WTC11 (cell line): Measurements from ENCODE around the gene BNIP1. TPM values are rescaled to one million over a fixed set of nuclear protein-coding genes. Genes with fewer than 3 reads are reported as not detected.

Source experiments
- ATAC-seq: fragments of 200-7000 bp; cut with Tn5 transposase; 2 replicates; pipeline ENCODE4 v1.10.0; 2021; ENCODE audit warnings: mild to moderate bottlenecking, moderate library complexity
- CTCF ChIA-PET: fragments of 300-600 bp; sonication (Branson Sonifier 250); formaldehyde crosslinking; loops from one replicate; lab custom pipeline; 2021; ENCODE audit warnings: antibody characterized with exemption; lab: Charles Lee
- POLR2A ChIA-PET: fragments of 350-600 bp; sonication (Branson Sonifier 250); formaldehyde crosslinking; loops from one replicate; lab custom pipeline; 2021; ENCODE audit warnings: antibody characterized with exemption; lab: Charles Lee
- DNase-seq: peaks from one replicate; pipeline ENCODE4 v3.0.0; 2021; ENCODE audit warnings: low spot score
- H3K27ac Mint-ChIP-seq: 2 replicates; pipeline ENCODE4 v1.8.0; 2021; ENCODE audit warnings: mixed read lengths
- H3K27me3 Mint-ChIP-seq: 2 replicates; pipeline ENCODE4 v1.8.0; 2021; ENCODE audit warnings: low read depth, mild to moderate bottlenecking, moderate library complexity, mixed read lengths
- H3K36me3 Mint-ChIP-seq: 2 replicates; pipeline ENCODE4 v1.8.0; 2021; ENCODE audit warnings: mixed read lengths
- H3K4me1 Mint-ChIP-seq: 2 replicates; pipeline ENCODE4 v1.8.0; 2022; ENCODE audit warnings: mixed read lengths
- H3K4me3 Mint-ChIP-seq: 2 replicates; pipeline ENCODE4 v1.8.0; 2021; ENCODE audit warnings: mild to moderate bottlenecking, moderate library complexity, mixed read lengths
- H3K9me3 Mint-ChIP-seq: 2 replicates; pipeline ENCODE4 v1.8.0; 2021; ENCODE audit warnings: mixed read lengths
- AR ChIP-seq: fragments of 250-450 bp; sonication (Bioruptor Pico); IDR thresholded peaks from 2 replicates; pipeline ENCODE4 v1.9.0; 2021; ENCODE audit warnings: mild to moderate bottlenecking
- CBFB ChIP-seq: sonication (generic); formaldehyde crosslinking; IDR thresholded peaks from 2 replicates; pipeline ENCODE4 v1.8.1; 2022; ENCODE audit warnings: mild to moderate bottlenecking, low read depth, missing genetic modification reagents
- E2F4 ChIP-seq: sonication (generic); formaldehyde crosslinking; IDR thresholded peaks from 2 replicates; pipeline ENCODE4 v1.8.1; 2022; ENCODE audit warnings: low read depth, mild to moderate bottlenecking, moderate library complexity, missing genetic modification reagents, borderline replicate concordance
- ELF4 ChIP-seq: sonication (generic); formaldehyde crosslinking; IDR thresholded peaks from 2 replicates; pipeline ENCODE4 v1.8.1; 2022; ENCODE audit warnings: low read depth, mild to moderate bottlenecking, moderate library complexity, missing genetic modification reagents
- ERG ChIP-seq: fragments of 250-450 bp; sonication (Bioruptor Pico); IDR thresholded peaks from 2 replicates; pipeline ENCODE4 v1.8.0; 2021; ENCODE audit warnings: mild to moderate bottlenecking
- FOXK1 ChIP-seq: sonication (generic); formaldehyde crosslinking; IDR thresholded peaks from 2 replicates; pipeline ENCODE4 v1.8.0; 2022; ENCODE audit warnings: mild to moderate bottlenecking, moderate library complexity, missing genetic modification reagents
- HMGA2 ChIP-seq: fragments of 250-450 bp; sonication (Bioruptor Pico); IDR thresholded peaks from 2 replicates; pipeline ENCODE4 v1.4.0; 2021; ENCODE audit warnings: mild to moderate bottlenecking, moderate library complexity
- HMGXB4 ChIP-seq: sonication (generic); formaldehyde crosslinking; IDR thresholded peaks from 2 replicates; pipeline ENCODE4 v1.8.1; 2023; ENCODE audit warnings: mild to moderate bottlenecking, moderate library complexity, missing genetic modification reagents
- IRF2 ChIP-seq: sonication (generic); formaldehyde crosslinking; IDR thresholded peaks from 2 replicates; pipeline ENCODE4 v1.8.0; 2022; ENCODE audit warnings: low read depth, missing genetic modification reagents, borderline replicate concordance
- JAZF1 ChIP-seq: fragments of 250-450 bp; sonication (Bioruptor Pico); IDR thresholded peaks from 2 replicates; pipeline ENCODE4 v1.9.0; 2021; ENCODE audit warnings: moderate library complexity, mild to moderate bottlenecking, inconsistent platforms
- KAT7 ChIP-seq: sonication (generic); formaldehyde crosslinking; IDR thresholded peaks from 2 replicates; pipeline ENCODE4 v1.8.1; 2023; ENCODE audit warnings: missing genetic modification reagents, mild to moderate bottlenecking, borderline replicate concordance
- NR1H2 ChIP-seq: sonication (generic); formaldehyde crosslinking; IDR thresholded peaks from 2 replicates; pipeline ENCODE4 v1.9.0; 2021; ENCODE audit warnings: mild to moderate bottlenecking, moderate library complexity, missing genetic modification reagents
- SMAD3 ChIP-seq: sonication (generic); formaldehyde crosslinking; IDR thresholded peaks from 2 replicates; pipeline ENCODE4 v1.8.0; 2022; ENCODE audit warnings: missing genetic modification reagents, mild to moderate bottlenecking, borderline replicate concordance
- STAT6 ChIP-seq: sonication (generic); formaldehyde crosslinking; conservative IDR thresholded peaks from 2 replicates; pipeline ENCODE4 v1.8.1; 2023; ENCODE audit warnings: mild to moderate bottlenecking, low read depth, missing genetic modification reagents, moderate library complexity
- TCF7 ChIP-seq: sonication (generic); formaldehyde crosslinking; IDR thresholded peaks from 2 replicates; pipeline ENCODE4 v1.8.0; 2022; ENCODE audit warnings: mild to moderate bottlenecking, low read depth, missing genetic modification reagents, moderate library complexity
- TEAD1 ChIP-seq: sonication (generic); formaldehyde crosslinking; IDR thresholded peaks from 2 replicates; pipeline ENCODE4 v1.8.0; 2022; ENCODE audit warnings: mild to moderate bottlenecking, missing genetic modification reagents
- USF1 ChIP-seq: sonication (generic); formaldehyde crosslinking; IDR thresholded peaks from 2 replicates; pipeline ENCODE4 v1.8.0; 2022; ENCODE audit warnings: mild to moderate bottlenecking, missing genetic modification reagents
- USF2 ChIP-seq: sonication (generic); formaldehyde crosslinking; IDR thresholded peaks from 2 replicates; pipeline ENCODE4 v1.8.1; 2023; ENCODE audit warnings: mild to moderate bottlenecking, missing genetic modification reagents, moderate library complexity
- ZNF263 ChIP-seq: sonication (generic); formaldehyde crosslinking; IDR thresholded peaks from 2 replicates; pipeline ENCODE4 v1.8.1; 2022; ENCODE audit warnings: low read depth, mild to moderate bottlenecking, moderate library complexity, missing genetic modification reagents
- ZNF281 ChIP-seq: sonication (generic); formaldehyde crosslinking; IDR thresholded peaks from 2 replicates; pipeline ENCODE4 v1.8.0; 2023; ENCODE audit warnings: mild to moderate bottlenecking, missing genetic modification reagents
- total RNA-seq: library from RNA; stranded (reverse); gene quantifications from 3 replicates; pipeline ENCODE4 v1.2.3, GENCODE V29; 2021

BNIP1 gene
- total RNA-seq, 1 experiment from 2014 or later: 15.4 TPM

GRCh38 chr5:173188280-173188679 is 43.9 kb downstream of the BNIP1 start:
- H3K4me3 Mint-ChIP-seq: no peak overlapping the region
- no peaks in the 10 kb centered on the region for H3K36me3 Mint-ChIP-seq
- no peak for DNase-seq
- CTCF ChIA-PET: interaction anchor here (2.1 kb wide), 1 partner anchor 94 kb away, joined by 9 read pairs; no protein-coding TSS in a partner anchor
- H3K9me3 Mint-ChIP-seq: no peaks in the 10 kb centered on the region
- H3K4me1 Mint-ChIP-seq: no peaks in the 10 kb centered on the region
- H3K27me3 Mint-ChIP-seq: no peaks in the 10 kb centered on the region
- POLR2A ChIA-PET: no interaction called here
- H3K27ac Mint-ChIP-seq: no peak overlapping the region
- ATAC-seq: no peak
- no peak for TF ChIP-seq SMAD3 (CRISPR knock-in tag)
- no peak for TF ChIP-seq ZNF281 (CRISPR knock-in tag)
- no peak for TF ChIP-seq E2F4 (CRISPR knock-in tag)
- no peak for TF ChIP-seq USF1 (CRISPR knock-in tag)
- TF ChIP-seq NR1H2 (CRISPR knock-in tag): no peak
- no peak for TF ChIP-seq TCF7 (CRISPR knock-in tag)
- TF ChIP-seq ERG (CRISPR knock-in tag): no peak
- TF ChIP-seq AR (CRISPR knock-in tag): no peak
- TF ChIP-seq KAT7: no peak
- TF ChIP-seq USF2: no peak
- no peak for TF ChIP-seq HMGA2
- TF ChIP-seq HMGXB4 (CRISPR knock-in tag): no peak
- TF ChIP-seq ZNF263: no peak

- ChIA-PET POLR2A (no interaction called here), CTCF (no interaction called here)
- H3K36me3 Mint-ChIP-seq: no peaks in the 10 kb centered on the region
- H3K4me1 Mint-ChIP-seq: no peaks in the 10 kb centered on the region
- H3K4me3 Mint-ChIP-seq: no peak overlapping the region
- DNase-seq (no peak), ATAC-seq (no peak)
- no peaks in the 10 kb centered on the region; the same call in 1 of the 2 replicates for H3K9me3 Mint-ChIP-seq
- H3K27ac Mint-ChIP-seq: no peak overlapping the region
- H3K27me3 Mint-ChIP-seq: no peaks in the 10 kb centered on the region
- no peak for TF ChIP-seq JAZF1 (CRISPR knock-in tag)
- no peak for TF ChIP-seq USF2
- no peak for TF ChIP-seq IRF2 (CRISPR knock-in tag)
- TF ChIP-seq TEAD1: no peak
- TF ChIP-seq STAT6 (CRISPR knock-in tag): no peak
- no peak for TF ChIP-seq FOXK1 (CRISPR knock-in tag)
- no peak for TF ChIP-seq ELF4 (CRISPR knock-in tag)
- no peak for TF ChIP-seq CBFB (CRISPR knock-in tag)
Measured at GRCh38 chr5:173191015-173191414, 46.7 kb downstream of the BNIP1 start.
